ENCODE results near the gene DISP2.
A peak's percentile ranks its signal among the peaks of the same experiment; 100 is the strongest.

The DISP2 gene, protein sequence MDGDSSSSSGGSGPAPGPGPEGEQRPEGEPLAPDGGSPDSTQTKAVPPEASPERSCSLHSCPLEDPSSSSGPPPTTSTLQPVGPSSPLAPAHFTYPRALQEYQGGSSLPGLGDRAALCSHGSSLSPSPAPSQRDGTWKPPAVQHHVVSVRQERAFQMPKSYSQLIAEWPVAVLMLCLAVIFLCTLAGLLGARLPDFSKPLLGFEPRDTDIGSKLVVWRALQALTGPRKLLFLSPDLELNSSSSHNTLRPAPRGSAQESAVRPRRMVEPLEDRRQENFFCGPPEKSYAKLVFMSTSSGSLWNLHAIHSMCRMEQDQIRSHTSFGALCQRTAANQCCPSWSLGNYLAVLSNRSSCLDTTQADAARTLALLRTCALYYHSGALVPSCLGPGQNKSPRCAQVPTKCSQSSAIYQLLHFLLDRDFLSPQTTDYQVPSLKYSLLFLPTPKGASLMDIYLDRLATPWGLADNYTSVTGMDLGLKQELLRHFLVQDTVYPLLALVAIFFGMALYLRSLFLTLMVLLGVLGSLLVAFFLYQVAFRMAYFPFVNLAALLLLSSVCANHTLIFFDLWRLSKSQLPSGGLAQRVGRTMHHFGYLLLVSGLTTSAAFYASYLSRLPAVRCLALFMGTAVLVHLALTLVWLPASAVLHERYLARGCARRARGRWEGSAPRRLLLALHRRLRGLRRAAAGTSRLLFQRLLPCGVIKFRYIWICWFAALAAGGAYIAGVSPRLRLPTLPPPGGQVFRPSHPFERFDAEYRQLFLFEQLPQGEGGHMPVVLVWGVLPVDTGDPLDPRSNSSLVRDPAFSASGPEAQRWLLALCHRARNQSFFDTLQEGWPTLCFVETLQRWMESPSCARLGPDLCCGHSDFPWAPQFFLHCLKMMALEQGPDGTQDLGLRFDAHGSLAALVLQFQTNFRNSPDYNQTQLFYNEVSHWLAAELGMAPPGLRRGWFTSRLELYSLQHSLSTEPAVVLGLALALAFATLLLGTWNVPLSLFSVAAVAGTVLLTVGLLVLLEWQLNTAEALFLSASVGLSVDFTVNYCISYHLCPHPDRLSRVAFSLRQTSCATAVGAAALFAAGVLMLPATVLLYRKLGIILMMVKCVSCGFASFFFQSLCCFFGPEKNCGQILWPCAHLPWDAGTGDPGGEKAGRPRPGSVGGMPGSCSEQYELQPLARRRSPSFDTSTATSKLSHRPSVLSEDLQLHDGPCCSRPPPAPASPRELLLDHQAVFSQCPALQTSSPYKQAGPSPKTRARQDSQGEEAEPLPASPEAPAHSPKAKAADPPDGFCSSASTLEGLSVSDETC (N-terminal part only)

DNA sequence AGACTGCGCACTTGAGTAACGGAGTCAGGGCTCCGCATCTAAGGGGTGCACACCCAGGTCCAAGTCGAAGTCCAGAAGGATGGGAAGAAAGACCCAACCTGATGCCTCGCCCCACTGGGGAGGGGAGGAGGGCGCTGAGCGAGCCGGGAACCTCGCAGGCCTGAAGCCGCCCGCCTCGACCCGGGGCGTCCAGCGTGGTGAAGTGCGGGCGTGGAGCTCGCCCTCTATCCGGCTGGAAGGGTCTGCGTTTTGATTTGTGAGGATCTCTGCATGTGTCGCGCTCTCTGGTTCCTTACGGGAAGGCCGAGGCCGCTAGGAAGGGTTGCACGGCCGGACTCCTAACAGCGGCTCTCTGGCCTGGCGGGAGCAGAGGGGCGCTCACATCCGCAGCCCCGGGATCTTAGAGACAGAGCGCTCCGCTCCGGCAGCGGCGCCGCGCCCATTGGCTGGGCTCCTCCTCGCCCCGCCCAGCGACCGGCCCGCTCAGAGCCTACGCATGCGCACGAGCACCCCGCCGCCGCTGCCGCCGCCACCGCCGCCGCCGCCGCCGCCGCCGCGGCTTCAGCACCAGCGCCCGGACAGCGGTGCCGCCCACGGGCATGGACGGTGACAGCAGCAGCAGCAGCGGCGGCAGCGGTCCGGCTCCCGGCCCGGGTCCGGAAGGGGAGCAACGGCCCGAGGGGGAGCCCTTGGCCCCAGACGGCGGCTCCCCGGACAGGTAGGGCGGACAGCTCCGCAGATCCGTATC is at the start of gene DISP2:
TSS of gene DISP2 (plus strand) at position 497 of the 748 bp plus-strand sequence. CDS start at position 600, 103 bp downstream.
- peak; percentile 83 for DNase-seq

DNA sequence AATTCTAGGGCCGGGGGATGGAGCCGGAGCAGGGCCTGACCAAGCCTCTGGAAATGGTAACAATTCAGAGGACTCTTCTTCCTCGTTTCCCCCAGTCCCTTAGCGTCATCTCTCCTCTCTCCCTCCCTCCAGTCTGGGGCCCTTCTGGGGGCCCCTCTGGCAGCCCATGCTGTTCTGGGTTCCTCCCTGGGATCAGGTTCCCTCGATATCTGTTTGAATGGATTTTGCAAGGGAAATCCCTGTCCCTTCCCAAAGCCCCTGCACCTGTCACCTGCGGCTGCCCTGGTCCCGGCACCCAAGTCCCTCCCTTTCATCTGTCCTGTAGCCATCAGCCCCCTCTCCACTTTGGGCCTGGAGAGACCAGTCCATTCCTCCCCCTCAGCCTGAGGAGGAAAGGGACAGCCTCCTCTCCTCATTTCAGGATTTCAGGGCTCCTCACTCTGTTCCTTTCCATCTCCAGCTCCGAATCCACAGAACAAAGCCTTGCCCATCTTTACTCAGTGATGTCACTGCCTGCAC is 48.6 kb upstream of the DISP2 start:
- DNase-seq, result no peak

DNA sequence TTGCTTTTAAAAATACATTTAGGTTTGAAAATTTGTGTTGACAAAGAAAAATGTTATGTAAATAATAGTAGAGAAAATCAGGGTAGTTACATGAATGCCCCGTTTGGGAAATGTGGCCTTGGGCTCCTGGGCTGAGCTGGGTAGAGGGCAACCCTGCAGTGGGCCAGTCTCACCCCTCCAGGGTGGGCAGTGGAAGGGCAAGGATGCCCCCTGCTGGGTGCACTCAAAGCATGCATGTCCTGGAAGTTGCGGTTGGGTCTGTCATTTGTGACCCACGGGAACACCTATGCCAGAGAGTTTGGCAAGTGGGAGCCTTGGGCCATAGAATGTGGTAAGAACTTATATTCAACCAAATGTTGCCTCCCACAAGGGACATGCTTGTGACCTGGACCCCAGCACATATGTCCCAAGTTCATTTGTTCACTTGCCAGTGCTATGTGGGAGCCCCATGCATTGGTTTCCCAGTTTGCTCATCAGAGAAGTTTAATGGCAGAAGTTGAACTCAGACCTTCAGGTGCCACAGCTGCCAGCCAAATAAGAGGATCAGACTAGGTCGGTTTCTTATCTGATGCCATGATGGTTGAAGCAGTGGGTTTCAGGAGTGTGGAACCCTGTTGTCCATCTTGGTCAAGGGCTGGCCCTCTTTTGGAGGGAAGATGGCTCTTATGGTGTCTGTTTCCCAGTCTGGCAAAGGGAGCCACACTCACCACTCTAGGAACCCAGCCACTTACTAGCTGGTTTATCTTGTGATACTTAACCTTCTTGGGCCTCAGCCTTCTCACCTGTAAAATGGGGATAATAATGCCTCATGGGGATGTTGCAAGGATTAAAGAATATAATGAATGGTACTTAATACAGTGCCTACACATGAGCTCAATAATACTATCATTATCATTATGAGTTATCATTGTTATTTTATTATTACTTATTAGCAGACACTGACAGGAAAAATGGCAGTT is 47.7 kb upstream of the DISP2 start:
- DNase-seq, result peak; percentile 12

DNA sequence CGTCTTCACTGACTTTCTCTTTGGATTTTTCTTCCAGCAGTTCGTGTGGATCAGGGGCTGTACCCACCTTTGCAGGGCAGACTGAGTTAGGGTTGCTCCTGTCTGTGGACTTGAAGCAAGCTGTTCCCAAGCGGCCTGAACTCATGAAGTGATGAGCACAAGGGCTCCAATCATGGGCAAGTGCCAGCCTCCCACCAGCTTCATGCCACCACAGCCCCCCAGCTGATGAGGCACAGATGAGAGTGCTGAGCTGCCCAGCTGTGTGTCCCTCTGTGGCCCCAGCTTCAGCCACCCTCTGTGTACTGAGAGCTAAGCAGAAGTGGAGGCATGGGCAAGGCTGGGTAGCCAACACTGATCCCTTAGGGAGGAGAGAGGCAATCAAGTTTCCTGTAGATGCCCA is 47.0 kb upstream of the DISP2 start:
- DNase-seq, result no peak

DNA sequence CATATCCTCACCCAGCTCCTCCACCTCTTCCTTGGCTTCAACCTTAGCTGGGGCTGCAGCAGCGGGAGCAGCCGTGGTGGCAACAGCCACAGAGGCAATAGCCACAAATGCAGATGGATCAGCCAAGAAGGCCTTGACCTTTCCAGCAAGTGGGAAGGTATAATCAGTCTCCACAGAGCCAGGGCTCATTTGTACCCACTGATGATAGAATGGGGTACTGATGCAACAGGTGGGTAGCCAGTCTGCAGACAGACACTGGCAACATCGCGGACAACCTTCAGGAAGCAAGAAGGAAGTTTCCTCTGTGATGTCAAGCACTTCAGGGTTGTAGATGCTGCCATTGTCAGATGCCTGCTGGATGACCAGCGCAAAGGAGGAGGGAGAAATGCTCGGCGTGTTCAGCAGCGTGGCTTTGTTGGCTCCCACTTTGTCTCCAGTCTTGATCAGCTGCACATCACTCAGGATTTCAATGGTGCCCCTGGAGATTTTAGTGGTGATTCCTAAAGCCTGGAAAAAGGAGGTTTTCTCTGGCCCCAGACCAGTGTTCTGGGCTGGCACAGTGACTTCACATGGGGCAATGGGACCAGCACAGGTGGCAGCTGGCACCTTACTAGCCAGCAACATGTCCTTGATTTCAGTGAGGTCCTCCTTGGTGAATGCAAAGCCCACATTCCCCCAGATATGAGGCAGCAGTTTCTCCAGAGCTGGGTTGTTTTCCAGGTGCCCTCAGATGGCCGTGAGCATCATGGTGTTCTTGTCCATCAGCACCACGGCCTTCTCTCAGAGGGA is 45.5 kb upstream of the DISP2 start:
- DNase-seq, result no peak

DNA sequence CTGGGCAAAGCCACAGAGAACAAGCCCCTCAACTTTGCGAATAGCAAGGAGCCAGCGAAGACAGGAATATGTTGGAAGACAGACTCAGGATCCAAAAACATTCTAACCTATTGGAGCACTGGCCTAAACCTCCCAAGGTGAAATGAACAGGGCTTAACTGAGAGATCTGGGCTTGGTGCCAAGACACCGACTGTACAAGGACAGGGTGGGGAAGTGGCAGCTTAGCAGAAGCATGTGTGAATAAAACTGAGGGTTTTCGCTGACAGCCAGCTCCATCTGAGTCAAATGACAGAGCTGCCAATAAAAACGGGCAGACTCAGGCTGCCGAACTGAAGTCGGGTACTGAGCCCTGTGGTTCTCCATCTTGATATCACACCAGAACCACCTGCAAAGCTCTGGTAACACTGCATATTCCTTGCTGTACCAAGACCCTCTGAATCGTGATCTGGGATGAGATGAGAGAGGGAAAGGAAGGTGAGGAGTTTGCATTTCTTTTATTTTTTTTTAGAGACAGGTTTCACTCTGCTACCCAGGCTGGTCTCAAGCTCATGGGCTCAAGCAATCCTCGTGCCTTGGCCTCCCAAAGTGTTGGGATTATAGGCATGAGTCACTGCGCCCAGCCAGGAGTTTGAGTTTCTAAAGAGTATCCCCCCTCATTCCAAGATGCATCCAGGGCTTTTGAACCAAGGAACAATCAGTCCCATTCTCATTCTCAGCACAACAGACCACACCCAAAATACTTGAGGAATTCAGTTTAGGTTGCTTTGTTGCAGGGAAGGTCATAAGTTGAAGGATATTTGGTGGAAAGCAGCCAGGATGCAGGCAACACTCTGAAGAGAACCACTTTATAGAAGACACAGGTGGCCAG is 44.3 kb upstream of the DISP2 start:
- DNase-seq, result peak; percentile 46

DNA sequence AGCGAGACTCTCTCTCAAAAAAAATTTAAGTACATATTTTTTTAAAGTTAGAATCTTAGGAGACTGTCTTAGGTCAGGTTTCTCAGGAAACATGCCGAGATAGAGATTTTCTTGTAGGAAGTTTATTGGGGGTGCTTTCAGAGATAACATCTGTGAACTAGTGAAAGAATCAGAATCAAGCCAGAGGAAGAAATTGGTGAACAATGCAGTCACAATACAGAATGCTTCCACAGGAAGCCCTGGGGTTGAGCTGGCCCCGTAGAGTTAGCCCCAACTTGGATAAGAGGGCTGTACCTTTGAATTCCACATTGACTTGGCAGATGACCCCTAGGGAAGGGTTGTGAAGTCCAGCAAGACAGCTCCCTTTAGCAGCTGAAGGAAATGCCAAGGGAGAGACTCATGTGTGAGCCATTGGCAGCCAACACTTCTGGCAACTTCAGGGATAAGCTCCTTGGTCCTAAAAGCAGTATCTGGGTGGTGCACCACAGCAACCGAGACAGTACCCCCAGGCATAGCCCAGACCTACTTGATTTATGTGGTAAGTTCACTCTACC is 43.2 kb upstream of the DISP2 start:
- DNase-seq, result no peak

DNA sequence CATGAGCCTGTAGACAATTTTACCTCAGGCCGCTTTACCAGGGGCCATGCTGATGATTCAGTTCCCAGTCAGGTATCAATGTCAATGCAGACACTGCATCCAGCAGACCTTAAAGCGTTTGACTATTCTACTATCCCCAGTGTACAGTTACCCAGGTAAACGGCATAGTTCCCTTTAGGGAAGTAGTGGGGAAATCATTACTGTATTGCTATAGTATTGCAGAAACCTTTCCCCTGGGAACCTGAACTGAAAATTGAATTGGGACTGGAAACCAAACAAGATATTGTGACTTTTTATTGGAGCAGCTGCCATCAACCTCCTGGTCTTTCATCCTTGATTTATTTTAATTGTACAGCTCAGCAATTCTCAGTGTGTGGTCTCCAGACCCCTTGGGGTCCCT is 41.1 kb upstream of the DISP2 start:
- no peak for DNase-seq

DNA sequence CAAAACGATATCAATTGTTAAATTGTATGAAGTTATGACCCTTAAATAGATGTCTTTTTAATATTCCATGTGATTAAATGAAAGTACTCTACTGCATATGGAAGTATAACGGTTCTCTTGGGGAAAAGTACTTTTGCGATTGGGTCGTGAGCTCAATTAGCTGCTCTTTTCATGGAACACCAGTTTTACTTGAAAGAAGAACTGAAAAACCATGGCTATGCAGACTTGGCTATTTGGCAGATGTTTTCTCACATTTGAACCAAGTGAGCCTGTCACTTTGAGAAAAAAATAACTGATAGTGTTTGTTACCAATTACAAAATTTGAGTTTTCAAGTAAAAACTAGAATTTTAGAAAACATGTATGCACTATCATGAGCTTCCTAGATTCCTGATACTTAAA is 40.4 kb upstream of the DISP2 start:
- DNase-seq, result no peak

DNA sequence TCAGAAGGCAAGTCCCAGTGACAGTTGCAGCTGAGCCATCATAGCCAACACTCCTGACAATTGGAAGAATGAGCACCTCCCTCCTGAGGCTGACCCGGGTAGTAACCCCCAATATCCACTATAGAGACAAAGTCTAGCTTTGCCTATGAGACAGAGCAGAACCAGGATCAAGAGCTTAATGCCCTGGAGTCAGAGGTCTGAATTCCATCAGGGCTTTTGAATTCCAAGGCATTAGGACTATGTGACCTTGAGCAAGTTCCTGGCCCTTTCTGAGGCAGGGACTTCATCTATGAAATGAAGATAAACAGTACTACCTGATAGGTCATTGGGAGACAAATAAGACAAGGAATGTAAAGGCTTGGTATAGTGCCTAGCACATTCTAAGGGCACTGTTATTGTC is 37.6 kb upstream of the DISP2 start:
- DNase-seq, result no peak

DNA sequence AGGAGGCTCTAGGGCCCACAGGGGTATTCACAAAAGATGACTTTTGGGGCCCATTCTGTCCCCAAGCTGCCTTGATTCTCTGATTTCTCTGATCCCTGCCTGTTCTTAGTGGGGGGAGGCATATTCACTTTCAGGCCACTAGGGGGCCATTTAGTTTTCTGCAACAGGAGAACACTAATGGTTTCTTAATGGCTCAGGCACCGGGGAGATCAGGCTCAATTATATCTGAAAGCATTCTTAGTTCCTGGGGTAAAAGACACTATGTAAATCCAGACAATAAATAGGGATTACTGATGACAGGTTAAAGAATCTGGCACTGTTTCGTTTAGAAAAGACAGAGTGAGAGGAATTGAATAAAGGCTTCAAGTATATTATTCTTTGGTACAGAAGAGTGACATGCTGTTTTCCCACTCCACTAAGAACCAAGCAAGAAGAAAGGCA is 37.1 kb upstream of the DISP2 start:
- peak; percentile 40 for DNase-seq

DNA sequence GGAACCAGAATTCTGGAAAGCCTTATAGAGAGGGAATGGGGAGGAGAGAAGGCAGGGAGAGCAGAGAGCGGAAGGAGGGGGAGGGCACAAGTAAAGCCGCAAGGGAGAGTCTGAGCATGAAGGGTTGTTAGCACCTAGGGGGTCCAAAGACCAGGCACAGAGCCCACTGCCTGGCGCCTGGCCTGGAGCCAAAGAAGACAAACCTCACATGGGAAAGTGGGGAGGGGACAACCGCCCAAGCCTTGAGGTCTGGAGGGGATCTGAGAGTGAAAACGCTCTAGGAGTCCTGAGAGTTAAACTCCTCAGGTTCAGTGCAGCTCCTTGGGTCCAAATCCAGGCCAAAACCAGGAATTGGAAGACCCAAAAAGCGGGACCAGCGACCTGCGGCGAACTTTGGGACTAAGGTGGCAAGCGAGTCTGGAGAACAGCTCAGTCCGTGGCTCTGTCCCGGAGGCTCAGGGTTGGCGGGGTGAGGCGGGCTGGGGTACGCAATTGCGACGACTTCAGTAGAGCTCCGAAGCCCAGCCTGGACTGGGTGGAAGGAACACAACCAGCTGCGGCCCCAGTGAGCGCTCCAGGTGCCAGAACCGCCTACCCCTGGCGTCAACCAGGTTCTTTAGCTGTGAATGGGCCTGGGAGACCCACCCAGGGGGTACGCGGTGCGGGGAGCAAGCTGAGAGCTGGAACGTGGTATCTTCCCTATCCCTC is 35.3 kb upstream of the DISP2 start:
- no peak for DNase-seq

DNA sequence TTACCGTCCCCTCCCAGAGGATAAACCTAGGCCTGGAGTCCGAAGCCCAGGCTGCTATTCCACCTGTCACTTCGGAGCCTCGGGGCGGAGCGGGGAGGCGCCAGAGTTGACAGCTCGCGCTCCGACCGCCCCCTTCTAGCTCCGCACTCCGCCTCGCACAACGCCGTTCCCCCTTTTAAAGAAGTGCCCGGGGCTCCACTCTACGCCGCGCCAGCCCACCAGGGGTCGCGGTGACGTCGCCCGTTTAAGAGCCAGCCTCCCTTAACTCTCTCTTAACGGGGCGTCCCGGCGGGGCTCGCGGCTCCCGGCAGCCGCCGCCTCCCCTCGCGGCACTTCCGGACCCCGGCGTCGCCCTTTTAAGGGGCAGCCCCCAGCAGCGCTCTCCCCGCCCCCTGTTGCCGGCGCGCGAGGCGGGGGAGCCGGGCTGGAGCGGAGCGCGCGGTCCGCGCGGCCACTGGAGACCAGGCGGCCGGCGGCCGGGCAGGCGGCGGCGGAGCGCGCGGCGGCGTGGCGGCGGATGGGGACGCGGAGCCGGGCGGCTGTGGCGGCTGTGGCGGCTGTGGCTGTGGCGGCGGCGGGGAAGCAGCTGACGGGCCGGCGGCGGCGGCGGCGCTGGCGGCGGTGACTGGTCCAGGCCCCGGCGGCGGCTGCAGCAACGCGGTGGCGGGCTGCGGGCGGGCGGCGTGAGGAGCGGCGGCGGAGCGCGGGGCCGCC is 34.6 kb upstream of the DISP2 start, which contains the start of gene INAFM2:
TSS of gene INAFM2 (plus strand) at position 454 of the 714 bp plus-strand sequence. CDS start 364 bp downstream, outside the sequence.
- peak; percentile 87 for DNase-seq

DNA sequence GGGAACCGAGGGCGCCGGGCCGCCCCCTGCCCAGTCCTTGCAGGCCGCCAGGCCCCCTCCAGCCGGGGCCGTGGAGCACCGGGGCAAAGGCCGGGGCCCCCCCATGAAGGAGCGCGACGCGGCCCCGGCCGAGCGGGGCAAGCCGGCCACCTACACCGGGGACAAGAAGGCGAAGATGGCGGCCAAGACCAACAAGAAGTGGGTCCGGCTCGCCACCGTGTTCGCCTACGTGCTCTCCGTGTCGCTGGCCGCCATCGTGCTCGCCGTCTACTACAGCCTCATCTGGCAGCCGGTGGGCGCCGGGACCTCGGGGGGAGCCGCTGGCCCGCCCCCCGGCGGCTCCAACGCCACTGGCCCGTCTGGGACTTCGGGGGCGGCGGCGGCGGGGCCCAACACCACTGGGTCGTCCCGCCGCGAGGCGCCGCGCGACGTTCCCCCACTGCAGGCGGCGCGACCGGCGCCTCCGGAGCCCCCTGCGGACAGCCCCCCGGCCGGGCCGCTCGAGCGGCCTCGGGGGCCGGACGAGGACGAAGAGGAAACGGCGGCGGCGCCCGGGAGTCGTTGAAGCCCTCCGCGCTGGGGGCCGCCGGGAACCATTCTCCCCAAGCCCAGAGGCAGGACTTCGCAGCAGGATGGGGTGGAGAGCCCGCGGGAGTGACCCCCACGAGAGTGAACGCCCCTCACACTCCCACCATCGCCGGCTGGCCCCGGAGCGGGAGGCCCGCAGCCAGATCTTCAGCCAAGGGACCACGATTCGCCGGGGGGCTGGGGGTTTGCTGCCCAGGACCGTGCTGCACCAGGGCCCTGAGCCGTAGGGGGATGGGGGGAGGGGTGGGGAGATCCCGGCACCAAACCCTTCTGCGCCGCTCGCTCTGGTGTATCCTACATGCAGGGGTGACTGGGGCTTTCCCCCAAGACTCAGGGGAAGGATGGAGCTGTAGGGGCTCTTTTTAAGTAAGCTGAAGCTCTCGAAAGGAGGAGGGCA is 33.8 kb upstream of the DISP2 start:
- DNase-seq, result no peak

DNA sequence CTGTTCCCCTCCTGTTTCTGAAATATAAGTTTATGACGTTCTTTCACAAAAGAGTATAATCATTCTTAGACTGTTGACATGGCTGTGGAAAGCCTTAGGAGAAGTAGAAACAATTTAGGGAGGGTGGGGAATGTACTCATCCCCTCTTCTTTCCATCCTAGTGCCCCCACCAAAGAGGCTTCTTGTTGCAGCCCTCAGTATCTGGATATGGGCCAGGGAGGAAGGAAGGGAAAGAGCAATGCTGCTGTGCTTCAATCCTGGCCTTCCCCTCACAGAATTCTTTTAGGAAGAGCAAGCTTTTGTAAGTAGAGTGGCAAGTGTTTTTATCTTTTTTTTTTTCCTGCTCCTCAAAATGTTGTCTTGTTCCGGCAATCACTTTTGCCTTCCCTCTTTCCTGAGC is 32.8 kb upstream of the DISP2 start:
- no peak for DNase-seq

DNA sequence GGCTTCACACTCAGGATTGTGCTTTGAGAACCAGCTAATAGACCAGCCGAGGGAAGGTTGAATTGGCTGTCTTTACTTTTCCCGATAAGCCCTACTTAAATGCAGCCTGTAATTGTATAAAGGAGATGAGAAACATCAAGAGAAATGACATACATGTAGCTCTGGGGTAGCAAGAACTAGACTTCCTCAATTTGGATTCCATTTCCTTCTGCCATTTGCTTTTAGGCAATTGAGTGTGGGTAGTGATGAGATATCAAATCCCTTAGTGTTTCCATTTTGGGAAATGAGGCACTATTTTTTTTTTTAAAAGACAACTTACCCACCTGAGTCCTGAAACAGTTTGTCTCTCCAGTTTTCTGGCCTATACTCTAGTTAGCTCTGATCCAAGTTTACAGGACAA is 32.3 kb upstream of the DISP2 start:
- DNase-seq, result no peak

Data from NCI-H774 (cell line).